Stimulated activated CD4-positive, alpha-beta T cell treated with anti-CD3 and anti-CD28 coated beads, TNF-alpha, amount 100 ng/mL, for 4 hours (primary cell): Measurements from ENCODE around the gene TMEM132D.

Experiments
- DNase-seq, 3 experiments: peaks; one replicate each; pipeline ENCODE4 v3.0.0-alpha.2; 2020; ENCODE audit warnings: low read depth in 3 of 3

Gene TMEM132D

DNA sequence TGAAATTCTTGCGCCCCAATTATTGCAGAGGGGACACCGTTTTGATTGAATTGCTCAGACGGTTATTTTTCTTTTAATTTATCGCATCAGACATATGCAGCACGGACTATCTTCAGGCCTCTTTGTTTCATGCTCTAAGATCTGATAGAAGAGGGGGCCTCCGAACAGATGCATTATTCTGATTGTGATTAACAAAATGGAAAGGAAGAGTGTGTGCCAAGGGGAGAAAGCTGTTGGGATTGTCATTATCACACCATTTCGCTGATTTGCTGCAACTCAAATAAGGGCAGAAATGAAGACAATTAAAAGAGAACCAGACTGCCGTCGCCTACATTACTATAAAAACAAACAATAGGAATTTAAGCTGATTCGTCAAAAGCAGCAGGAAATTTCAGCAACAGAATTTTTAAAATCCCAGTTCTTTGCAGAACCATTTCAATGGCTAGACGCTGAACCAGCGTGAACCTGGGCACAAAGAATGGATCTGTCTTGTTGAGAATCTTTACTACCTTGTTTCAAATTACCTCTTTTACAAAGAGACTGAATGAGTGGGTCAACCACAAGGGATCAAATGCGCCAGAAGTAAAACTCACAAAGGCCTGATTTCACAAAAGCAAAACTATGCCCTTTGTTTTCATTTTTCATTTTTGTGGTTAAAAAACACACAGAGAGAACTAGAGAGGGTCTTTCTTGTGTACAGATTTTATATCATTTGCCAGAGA is 30.6 kb downstream of the TMEM132D start:
- DNase-seq: no peak

DNA sequence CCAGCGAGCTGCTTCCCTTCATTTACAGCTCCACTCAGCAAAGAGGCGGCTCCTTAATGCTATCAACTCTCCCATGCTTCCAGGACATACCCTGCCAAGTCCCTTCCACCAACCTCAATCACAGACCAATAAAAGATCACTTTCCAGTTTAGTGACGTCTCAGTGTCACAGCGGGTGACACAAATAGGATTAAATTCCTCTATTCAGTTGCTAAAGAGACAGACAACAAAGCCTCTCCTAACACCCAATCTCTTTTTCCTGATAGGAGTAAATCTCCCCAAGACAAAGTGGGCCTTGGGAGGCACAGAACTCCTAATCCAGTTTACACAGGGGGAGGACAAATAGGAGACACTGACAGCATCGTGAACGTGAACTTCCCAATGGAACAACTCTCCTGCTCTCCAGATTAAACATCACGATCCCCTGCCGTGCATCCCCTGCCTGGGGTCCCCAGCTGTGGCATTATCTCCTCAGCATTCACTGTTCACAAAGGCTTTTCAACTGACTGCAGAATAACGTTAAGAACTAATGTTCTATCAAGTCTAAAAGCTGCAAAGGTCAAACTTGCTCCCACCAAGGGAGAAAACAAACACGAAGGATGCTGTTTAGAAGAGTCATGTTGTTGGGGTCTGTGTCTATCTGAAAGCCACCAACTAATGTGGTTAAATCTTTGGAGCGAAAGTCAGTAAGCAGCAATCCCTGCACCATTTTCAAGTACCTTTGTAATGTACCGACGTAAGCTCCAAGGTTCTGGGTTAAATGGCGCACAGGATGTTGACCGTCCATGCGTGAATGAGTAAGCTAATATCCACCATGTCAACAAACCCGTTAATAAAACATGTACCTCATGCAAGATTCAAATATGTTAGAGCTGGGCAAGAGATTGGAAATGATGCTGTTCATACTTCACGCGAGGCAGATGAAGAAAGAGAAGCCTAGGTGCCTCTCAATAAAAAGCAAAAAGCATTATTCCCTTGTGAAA is 31.5 kb downstream of the TMEM132D start:
- DNase-seq: no peak

DNA sequence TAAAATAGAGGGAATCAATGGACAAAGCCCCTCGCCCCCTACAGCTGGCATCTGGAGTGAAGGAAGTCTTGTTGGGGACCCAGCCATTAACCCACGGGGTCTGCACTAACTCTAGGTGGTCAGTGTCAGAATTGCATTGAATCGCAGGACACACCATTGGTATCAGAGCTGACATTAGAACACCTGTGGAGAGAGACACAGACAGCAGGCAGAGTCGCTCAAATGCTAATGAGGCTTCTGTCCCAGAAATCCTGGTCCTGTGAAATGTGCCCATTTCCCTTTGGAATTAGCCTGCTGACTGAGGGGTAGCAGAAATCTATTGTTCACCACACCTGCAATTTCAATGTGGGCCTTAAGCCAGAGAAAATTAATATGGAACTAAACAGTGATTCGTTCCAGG is 33.0 kb downstream of the TMEM132D start:
- no peak for DNase-seq

DNA sequence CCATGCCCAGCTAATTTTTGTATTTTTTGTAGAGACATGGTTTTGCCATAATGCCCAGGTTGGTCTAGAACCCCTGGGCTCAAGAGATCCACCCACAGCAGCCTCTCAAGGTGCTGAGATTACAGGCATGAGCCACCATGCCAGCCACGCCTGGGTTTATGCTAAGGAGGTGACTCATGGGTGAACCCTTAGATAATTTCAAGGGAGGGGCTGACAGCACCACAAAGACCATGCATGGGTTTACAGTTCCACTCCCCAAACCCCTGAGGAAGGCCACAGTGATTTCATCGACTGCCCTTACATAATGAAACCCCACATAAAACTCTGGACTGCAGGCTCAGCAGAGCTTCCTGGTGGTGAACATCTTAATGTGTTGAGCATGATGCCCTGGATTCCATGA is 33.7 kb downstream of the TMEM132D start:
- DNase-seq: no peak

DNA sequence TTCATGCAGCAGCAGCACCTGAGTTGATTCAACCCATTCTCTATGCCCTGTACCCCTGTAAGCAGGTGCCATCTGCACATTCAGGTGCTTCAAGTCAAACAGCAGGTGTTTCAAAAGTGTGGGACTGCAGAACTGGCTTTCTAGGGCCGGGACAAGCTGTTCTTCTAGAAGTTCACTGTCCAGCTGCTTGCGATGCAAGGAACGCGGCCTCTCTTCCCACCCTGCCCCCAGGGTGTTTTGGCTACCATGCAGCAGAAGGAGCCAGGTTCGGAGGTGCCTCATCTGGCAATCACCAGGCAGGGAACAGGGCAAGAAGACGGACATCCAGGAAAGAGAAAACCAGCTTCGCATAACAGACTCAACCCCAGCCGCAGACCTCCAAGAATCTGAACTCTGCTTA is 35.2 kb downstream of the TMEM132D start:
- no peak for DNase-seq

DNA sequence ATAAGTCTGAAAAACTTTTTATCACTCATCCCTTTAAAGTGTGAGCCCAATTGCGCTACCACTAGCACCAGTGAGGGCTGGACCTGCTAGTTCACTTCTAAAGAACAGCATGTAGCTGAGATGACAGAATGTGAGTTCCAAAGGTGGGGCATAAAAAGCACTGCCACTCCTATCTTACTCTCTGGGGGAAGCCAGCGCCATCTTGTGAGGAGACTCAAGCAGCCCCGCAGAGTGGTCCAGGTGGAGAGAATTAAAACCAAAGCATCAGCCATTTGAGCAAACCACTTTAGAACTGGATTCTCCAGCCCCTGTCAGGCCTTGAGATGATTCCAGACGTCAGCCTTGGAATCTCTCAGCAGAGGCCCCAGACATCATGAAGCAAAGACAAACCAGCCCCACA is 39.9 kb downstream of the TMEM132D start:
- DNase-seq: no peak

DNA sequence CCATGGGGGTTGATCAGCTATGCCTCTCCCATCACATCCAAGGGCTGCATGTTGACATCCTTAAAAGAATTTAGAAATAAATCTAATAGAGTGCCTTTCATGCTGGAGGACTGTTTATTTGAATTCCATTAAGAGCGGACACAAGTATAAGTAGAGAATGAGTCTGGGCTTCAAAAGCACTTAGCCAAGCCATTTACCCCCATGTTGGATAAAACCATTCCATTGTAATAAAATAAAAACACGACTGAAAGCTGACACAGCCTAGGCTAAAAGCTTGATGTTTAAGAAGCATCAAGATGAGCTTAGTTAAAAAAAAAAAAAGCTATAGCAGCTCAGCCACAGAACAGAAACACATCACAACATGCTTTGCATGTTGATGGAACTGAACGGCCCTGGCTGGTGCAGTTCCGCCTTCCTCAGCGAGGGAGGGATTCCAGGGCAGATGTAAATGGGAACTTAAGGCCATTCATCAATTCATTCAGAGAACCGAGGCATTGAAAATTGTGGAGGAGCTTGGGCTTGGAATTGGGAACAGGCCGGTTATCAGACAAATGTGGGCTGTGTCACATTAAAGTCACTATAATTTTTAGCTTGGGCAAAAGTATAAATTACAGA is 41.2 kb downstream of the TMEM132D start:
- DNase-seq: no peak

DNA sequence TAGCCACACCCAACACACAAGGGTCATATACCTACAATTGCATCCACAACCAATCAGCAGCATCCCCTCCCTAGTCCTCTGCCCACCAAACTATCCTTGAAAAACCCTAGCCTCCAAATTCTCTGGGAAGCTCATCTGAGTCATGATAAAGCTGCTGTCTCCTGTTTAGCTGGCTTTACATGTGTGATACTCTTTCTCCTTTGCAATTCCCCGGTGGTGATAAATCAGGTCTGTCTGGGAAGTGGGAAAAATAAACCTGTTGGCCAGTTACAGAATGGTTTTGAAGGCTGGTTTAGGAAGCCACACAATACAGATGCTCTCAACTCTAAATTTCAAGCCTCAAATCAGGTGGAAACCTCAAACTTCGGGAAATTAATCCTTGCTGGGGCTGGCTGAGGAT is 41.9 kb downstream of the TMEM132D start:
- no peak for DNase-seq

DNA sequence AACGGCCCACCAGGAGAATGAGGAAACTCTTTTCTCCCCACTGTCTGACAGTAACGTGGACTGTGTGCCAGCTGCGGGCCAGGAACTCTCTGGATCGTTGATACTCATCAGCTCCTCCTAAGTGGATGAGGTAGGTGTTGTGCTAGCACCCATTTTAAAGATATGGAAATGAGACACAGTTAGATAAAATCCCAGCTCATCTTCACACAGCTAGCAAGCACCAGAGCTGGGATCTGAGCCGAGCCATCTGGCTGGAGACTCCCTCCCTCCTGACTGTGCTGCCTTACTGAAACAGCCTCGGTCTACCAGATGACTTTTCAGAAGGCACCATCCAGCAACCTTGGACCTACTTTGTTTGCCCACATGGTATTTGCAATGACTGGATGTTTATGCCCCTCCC is 49.2 kb downstream of the TMEM132D start:
- DNase-seq: no peak

DNA sequence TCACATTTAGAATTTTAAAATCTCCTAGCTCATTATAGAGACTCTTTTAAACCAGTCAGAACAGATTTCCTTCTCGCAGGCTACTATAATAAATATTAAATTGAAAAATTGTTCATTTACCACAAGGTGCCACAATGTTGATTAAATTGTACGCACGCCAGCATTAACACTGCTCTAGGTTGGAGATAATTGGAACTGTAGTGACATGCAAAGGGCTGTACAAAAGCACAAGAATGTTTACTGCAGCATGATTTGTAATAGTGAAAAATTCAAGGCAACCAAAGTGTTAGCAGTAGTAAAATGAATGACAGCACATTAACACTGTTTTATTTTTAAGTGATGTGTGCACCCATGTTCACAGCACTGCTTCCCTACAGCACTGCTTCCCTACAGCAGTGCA is 52.5 kb downstream of the TMEM132D start:
- DNase-seq: no peak

DNA sequence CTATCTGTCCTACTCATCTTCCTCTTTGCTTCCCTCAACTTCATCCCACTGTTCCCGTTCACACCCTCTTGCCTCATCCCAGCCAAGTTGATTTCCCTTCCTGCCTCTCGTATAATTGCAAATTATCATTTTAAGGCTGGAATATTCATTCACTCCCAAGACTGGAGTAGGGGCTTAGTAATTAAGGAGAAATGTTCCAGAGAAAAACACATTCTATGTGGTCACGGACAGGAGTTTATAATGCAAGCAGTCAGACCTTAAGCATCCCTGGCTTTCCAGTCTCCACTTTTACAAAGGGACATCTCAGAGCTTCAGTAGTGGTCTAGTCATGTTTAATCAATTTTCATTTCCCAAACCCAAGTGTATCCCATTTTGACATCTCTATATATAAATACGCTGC is 54.9 kb downstream of the TMEM132D start:
- DNase-seq: no peak

DNA sequence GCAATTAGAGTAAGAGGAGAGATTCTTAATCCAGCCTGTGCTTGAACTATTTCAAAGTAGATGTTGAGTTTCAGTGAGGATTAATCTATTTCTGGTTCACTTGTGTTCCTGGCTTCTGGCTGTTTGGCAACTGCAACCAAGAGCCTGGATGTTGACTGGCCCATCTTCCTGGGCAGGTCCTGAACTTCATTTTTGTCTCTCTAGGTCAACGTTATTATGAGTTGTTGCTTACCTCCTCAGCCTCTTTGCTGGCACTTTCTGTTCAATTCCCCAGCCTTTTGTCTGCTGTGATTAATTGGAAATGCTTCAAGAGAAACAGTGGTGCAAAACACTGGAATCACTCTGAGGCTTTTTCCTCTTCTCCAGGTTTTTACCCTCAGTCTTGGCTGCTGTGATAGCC is 56.8 kb downstream of the TMEM132D start:
- no peak for DNase-seq

DNA sequence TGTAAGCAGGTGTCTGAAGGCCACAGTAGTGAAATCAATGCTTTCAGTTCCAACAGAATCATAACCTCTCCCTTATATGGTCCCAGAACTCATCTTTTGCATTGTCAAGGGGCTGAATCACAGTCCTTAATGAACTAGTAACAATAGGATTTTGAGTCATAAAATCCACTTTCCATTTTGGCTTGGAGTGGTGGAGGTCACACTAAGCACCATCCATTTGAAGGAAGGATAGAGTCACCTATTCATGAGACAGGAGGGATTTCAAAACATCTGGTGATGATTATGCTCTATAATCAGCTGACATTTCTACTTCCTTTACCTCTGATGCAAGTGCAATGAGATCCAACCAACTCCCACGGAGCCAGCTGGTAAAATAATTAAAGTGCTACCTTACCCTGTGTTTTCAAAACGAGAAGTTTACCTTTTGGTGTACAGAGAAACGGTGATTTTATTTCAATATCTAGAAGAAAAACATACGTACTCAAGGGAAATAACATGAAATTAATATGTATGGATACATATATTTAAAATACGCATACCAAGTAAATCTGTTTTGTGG is 59.1 kb downstream of the TMEM132D start:
- no peak for DNase-seq

DNA sequence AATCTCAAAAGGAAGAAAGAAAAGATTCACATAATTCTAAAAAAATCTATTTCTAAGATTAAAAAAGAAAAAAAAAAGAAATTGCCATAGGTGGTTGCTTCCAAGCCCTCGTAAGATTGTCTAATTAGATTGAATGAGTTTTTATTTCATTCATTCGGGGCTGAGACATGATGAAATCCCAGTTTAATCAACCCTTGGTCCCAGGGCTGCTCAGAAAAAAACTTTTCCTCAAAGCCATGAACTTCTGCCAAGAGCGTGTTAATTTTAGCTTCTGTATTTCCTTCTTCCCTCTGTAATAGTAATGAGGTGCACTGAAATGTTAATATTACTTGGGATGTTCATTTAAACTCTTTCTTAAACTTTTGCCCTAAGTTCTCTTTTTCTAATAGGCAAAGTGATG is 62.6 kb downstream of the TMEM132D start:
- DNase-seq: no peak

DNA sequence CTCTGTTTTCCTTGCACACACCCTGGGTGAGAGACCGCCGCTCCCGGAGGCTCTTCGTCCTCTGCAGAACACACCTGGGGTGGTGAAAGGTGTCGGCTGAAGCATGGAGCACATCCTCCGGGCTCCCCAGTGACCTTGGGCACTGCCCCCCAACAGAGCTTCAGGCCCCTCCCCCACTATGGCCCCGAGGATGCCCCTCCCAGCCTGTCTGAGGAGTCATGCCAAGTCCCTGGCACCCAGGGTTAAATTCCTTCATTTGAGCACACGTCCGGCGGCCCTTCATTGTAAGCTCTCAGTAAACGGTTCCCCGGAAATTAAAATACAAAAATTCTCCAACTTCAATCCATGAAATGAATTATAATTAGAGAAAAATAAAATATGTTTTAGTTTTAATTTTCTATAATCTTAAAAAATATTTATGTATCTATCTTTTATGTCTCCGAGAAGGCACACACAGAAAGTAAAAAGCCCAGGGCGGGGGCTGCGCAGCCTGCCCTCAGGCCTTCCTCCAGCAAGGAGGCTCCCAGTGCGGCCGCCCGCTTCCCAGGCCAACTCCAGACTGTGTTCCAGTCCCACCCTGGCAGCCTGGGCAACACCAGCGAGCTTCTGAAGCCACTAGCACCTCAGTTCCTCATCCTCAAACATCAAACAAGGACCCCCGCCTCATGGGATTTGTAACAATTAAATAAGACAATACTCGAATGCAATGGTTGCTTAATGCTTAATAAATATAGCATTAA is 63.5 kb downstream of the TMEM132D start:
- DNase-seq: no peak

DNA sequence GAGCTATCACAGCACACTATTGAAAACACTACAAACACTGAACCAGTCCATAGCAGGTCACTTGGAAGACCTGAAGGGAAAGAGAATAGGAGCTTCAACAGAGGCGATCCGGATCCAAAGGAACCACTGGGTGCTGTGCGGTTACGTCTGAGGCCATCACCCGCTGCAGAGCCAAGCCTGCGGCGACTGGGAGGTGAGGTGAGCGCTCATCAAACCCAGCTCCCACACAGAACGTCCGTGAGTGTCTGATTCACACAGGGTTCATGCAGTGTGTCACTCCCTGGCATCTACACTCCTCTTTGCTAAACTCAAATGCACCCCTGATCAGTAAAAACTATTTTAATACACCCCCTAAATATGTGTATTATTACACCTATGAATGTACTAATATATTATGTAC is 64.1 kb downstream of the TMEM132D start:
- no peak for DNase-seq

DNA sequence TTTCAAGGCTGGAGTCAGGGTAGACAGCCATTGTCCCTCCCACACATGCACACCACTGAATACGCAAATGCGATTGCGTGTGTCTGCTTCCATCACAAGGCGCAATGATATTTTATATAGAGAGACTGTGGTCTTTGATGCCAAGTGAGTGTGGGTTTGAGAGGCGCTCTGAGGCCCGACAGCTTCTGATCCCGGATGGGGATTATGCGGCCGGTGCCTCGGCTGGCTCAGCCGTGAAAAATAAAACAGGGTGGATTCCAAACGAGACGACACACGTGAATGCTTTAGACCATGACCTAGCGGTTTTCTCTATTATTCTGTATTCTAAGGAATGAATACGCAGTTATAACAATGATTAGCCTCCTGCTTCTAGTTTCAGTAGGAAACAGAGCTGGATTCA is 72.5 kb downstream of the TMEM132D start:
- no peak for DNase-seq

DNA sequence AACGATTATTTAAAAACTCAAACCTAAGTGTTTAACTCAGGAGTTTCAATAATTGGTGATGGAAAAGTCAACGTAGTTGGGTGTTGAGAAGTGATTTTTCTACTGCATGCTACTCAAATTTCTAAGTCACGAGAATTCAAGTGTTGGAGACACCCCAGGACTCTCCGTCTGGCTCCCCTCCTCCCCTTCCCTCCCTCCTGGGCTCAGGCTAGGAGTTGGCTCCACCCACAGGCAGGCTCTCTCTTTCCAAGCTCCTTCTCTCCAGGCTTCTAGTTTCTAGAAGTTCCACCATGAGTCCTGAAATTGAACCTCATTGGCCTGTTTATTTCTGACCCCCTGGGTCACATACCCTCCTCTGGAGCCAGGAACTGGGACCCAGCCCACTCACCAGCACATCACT is 73.0 kb downstream of the TMEM132D start:
- no peak for DNase-seq

DNA sequence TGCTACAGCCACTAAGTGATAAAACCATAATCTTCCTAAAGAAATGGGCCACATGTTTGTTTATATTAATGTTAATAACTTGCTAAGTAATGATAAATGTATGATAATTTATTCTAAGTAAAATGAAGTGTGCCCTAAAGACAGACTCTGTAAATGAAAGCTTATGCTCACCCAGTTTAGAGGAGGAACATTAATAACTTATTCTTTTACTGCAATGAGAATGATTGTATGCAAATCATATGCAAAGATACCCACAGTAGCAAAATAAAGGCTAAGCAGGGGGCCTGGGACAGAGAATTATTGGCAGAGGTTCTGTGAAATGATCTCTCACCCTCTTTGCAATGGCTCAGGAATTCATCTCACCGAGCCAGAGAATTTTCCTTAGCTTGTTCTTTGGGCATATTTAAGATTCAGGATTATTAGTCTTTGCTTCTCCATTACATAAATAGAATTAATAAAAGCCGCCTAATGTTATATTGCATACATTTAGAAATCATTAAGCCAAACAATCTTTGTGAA is 75.9 kb downstream of the TMEM132D start:
- no peak for DNase-seq

DNA sequence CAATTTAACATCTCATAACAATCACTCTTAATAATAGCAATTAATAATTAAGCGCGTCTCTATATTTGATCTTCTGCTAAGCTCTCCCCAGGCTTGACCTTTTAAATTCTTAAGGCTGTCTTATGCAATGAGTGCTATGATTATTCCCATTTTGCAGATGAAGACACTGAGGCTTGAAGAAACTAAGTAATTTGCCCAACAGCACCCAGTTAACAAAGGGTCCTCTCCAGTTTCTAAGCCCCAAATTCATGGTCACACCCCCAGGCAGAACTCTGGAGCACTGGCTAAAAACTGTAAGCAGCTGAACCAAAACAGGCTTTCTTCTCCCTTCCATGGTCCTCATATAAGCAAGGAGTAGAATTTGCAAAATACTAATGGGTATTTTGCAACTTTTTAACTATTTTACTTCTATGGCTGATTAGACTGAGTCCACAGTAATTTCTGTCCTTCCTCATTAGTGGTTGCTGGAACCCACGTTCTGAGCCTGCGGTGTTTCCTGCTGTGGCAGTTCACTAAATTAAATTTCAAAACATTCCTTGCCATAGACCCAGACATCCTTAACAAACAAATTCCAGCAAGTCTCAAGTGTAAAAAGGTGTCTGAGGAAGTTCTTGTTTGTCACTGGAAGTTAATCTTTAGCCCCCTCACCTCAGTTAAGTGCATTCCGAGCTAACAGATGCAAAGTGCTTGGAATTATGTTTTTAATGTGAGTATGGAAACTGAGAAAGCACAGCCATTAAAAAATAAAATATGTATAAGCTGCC is 76.5 kb downstream of the TMEM132D start:
- no peak for DNase-seq

DNA sequence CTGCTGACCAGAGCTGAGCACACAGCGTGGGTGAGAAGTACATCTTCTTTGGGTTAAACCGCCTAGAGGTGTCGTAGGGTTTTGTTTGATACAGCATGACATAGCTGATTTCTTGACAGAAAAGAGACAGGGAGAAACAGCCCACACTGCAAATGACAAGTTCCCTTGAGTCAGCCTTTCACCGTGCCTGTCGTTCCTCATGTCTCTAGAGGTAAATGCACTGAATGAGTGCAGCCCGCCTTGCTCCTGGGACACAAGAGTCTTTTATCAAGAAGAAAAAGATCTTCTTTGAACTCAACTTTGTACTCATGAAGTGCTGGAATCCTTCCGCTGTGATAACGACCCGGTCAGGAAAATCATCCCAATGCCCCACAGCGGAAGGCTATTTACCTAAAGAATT is 77.6 kb downstream of the TMEM132D start:
- no peak for DNase-seq
